NCI-H1694 (cell line): Measurements from ENCODE around the gene ADRB1.

Source experiments
- DNase-seq: peaks from one replicate; lab custom pipeline; 2025; lab: John Stamatoyannopoulos, UW

Gene ADRB1

DNA sequence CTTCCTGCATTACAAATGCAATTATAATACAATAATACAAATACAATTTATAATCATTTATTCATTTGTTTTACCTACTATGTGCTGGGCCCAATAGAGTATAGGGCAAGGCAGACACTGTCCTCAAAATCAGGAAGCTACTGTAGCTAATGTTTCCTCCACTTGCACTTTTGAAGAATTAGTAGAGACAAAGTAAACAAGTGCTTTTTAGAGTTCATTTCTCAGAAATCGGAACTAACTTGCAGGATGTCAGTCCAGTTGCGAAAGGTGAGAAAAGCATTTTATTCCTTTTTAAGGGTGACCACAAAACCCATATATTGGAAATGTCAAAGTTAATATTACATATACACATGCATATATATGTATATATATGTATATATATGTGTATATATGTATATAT lies 14.2 kb downstream of the ADRB1 start:
- no peak for DNase-seq

DNA sequence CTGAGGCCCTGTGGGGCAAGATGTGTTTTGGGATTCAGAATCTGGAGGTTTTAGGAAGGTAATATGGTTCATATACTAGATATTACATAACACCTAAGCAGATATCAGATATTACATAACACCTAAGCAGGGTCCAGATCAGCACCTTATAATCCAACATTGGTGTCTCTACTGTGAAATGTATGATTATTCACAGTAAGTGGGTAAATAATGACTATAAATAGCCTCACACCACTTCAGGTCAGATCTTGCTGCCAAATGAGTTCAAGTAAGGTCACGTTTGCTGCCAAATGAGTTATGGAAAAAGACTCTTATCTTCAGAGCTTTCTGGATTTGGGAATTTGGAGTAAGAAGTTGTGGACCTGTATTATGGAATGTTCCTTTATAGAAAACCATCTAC lies 14.6 kb downstream of the ADRB1 start:
- no peak for DNase-seq

DNA sequence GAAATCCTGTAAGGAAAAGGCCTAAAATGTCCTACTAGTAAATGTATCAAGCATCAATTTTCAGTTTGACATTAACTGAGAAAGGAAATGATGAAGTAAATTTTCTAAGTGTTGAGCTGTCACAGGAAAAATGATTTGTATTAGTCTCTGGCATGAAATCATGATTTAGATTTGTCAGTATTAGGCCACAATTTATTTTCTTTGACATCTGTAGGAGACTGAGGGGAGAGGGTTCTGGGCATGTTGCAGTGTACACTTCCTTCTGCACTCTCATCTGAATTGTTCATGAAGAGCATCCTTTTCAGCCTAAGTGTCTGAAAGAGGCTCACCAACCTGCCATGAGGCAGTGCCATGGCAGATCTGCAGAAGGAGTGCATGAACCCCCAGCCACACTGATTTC lies 15.9 kb downstream of the ADRB1 start:
- DNase-seq: no peak

DNA sequence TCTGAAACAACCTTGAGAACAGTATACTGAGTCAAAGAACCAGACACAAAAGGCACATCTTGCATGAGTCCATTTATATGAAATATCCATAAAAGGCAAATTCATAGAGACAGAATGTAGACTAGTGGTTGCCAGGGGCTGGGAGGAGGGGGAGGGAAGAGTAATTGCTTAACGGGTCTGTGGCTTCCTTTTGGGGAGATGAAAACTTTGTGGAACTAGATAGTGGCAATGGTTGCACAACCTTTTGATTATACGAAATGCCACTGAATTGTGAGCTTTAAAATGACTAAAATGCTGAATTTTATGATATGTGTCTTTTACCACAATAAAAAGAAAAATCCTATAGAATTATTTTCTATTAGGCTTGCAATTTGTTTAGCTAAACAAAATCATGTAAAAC lies 16.8 kb downstream of the ADRB1 start:
- no peak for DNase-seq

DNA sequence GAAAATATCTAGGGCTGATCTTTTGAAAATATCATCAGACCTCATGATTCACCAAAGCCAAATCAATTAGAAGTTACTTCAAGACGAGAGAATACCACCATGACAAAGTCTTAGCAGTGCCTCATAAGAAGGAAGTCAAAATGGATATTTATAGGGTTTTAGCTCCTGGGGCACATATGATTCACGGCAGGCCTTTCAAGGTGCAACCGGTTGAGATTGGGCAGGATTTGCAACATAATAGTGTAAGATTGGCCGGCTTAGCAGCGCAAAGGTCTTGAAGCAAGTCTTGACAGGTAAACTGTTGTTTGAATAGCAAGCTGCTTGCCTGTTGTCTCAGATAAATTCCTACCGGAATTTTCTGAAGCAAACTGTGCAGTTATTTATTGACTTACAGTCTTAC lies 17.5 kb downstream of the ADRB1 start:
- no peak for DNase-seq

DNA sequence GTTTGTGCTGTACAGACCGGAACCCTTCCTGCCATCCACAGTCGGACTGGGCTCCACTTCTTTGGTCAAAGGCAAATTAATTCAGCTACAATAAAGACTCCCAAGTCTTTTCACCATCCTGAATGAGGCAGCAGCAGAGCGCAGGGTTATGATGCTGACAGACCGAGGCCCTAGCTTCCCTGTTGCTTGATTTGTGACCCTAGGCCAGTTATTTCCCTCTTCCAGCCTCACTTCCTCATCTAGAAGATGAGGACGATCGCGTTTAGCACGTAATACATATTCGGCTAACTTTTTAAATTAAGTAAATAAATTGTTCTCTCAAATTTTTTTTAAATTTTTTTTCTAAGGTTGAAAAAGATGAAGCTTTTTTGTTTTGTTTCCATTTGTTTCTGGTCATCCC lies 18.1 kb downstream of the ADRB1 start:
- DNase-seq: no peak

GRCh38 chr10:114064151-114065048 lies 20.7 kb downstream of the ADRB1 start:
- no peak for DNase-seq

DNA sequence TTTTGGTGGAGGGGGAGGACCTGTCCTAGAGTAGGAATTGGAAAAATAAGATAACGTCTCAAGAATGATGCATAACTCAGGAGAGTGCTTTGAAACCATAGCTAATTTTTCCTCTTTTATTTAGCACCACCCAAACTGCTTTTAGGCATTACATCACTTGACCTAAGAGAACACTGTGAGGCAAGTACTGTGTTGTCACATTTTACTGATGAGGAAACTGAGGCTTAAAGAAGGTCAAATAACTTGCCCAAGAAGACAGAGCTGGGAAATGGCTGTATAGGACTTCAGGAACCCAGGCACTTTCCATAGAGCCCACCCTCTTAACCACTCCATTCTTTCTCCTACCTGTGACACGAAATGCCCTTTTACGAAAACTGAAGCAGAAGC lies 21.4 kb downstream of the ADRB1 start:
- no peak for DNase-seq

DNA sequence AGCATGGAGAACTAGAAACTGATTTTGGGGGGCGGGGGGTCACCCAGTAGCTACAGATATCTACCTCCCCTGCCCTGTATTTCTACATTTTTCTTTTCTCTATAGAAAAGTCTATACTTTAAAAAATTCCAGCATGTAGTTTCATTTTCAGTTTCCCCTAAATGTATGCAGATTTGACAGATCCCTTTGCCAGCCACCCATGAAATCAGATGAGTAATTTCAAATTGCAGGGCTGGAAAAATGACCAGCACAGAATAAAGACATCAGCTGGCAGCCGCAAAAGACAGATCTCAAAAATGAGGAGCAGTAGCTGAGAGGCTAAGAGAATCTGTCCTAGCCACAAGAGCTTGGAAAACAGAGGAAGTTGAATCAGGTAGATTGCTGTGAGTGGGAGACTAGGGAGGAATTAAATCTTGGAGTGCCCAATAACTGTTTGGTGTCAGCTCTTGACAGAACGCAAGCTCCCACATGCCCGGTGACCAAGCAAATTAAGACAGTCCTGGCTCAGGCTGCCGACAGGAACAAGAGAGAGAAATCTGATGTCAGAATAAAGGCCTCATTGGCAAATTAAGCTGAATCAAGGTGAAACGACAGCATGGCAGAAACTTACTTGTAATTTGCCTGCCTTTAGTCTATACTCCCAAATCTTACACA lies 24.5 kb downstream of the ADRB1 start:
- no peak for DNase-seq

GRCh38 chr10:114070710-114071109 lies 27.0 kb downstream of the ADRB1 start:
- no peak for DNase-seq

DNA sequence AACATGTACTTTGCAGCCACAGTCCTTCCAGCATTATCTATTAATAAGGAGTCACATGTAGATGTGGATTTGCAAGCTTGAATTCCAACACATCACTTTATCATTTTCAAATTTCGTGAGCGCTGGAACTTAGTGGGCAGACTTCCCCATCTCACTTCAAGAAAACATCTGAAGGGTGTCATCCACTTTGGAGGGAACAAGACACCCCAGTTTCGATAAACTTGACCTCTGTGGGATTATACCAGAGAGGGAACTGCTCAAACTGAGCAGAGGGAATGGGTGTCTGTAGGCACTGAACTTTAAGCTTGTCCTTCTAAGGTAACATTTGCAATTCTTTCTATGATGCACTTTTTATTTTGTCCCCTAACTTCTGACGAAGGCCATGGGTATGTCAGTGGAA lies 27.5 kb downstream of the ADRB1 start:
- DNase-seq: no peak

- no peak for DNase-seq
These were observed 29.9 kb downstream of the ADRB1 start for GRCh38 chr10:114073395-114074186.

- no peak for DNase-seq
These were observed 31.4 kb downstream of the ADRB1 start for GRCh38 chr10:114075093-114075492.

DNA sequence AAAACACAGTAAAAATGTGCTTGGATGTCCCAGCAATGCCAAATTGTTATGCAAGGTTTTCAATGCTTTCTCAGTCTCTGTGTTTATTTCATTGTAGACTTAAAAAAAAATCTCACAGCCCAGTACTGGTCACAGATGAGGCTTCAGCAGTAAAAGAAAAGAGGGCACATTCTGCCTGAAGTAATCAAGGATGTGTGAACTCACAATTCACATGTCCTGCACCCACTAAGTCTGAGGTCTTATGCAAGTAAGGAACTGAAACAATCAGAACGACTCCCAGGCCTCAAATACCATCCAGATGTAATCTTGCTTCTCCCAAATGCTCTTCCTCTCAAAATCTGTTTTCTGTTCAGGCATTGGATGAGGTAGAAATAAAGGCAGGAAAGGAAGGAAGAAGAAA lies 33.7 kb downstream of the ADRB1 start:
- DNase-seq: no peak

DNA sequence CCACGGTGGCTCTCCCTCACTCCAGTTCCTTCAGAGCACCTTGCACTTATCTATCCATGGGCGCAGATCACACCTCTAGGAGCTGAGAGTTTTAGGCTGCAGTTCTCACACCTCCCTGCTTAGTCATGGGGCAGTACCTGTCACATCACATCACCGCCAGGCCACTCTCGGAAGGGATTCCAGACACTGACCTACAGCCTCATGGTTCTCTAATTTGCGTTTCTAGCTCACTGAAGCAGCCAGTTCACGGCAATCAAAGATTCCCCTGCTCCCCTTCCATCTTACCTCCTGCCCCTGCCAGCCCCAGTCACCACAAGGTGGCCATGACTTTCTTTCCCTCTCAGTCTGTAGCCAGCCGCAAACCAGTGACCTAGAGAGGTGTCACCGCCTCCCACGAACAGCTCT lies 34.2 kb downstream of the ADRB1 start:
- DNase-seq: no peak

- no peak for DNase-seq
These were observed 34.7 kb downstream of the ADRB1 start for GRCh38 chr10:114078346-114078745.

GRCh38 chr10:114079421-114079820 lies 35.8 kb downstream of the ADRB1 start:
- no peak for DNase-seq

DNA sequence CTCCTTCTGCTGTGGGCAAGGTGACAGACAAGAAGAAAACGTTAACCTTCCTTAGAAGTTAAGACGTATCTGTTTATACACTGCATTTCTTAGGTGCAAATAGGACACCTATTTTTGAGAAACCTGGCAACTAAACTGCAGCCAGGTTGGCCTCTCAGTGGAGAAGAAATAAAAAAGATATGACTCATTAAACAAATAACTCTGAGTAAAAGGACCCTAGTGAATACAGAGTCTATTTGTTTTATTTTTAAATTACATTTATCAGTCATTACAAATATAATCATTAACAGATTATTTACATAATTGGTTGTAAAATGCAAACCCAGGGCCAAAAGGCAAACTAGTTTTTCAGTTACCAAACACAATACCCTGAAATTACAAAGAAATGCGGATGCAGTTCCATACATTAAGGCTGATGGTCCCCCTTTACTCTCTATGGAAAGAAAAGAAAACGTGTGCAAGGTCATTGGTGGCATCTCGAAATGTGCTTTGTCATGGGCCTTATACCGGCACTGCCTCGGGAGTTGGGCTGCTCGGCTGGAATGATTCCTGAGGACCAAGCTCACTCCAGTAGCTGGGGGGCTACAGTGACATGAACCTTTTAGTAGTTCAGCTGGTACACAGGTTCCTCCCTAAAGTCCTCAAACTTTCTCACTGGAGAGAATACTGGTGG lies 38.4 kb downstream of the ADRB1 start:
- no peak for DNase-seq

DNA sequence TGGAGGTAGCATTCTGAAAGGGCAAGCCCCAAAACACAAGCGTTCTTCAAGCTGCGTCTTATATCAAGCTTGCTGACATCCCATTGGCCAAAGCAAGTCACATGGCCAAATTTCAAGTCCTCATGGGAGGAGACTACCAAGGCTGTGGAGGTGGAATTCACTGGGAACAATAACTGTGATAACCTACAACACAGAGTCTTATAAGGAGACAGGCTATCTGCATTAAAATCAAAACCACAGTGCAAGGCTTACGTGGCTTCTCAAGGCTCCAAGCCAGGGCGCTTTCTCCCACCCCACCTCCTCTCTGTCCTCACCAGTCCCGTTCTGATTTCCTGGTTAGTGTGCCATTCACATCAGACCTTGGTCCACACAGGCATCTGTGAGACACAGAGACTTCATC lies 39.4 kb downstream of the ADRB1 start:
- no peak for DNase-seq

DNA sequence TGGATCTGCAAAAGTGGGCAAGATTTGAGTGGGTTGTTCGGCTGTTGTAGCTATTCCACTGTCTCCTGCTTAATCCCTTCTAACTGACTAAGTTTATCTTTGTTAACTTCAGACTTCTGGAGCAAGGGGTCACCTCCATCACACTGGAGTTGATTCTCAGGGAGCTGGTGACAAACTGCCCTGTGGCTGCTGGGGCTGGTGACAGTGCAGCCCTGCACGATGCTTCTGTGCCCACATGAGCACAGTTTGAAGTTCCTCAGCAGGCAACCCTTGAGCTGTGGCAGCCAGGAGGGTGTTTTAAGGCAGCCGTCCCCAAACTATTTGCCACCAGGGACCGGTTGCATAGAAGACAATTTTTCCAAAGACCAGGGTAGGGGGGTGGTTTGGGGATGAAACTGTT lies 40.5 kb downstream of the ADRB1 start:
- DNase-seq: no peak

- DNase-seq: no peak
These were observed 43.6 kb downstream of the ADRB1 start for GRCh38 chr10:114087255-114087654.

DNA sequence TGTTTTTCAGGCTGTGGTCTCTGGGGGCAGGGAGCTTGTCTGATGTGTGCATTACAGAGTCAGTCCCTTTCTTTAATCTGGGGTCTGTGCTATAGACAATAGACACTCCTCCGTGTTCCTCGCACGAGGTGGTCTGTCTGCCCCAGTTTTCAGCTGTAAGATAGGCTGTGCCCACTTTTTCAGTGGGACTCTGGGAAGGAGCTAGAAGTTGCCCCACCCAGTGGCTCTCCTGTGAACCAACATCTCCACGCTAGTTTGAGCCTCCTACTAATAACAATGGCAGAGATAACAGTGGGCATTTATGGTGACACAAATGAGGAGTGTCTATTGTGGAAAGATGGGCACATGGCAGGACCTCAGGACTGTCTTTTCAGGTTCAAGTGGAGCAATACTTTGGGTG lies 44.0 kb downstream of the ADRB1 start:
- DNase-seq: no peak
